ENCODE results near the gene BANF1. TPM values are rescaled to one million over a fixed set of nuclear protein-coding genes. Genes with fewer than 3 reads are reported as not detected.

Gene BANF1
- total RNA-seq, 2 experiments from 2014 or later = 267 to 311 TPM

- ChIA-PET CTCF (interaction anchor here (0.6 to 5.9 kb wide), 7 partner anchors 8 to 101 kb away, joined by 3 to 60 read pairs (median 38); partner anchors contain the start of genes CST6, PACS1 and SF3B2), POLR2A (interaction anchor here (0.8 to 1.0 kb wide), 3 partner anchors 12 to 159 kb away, joined by 3 to 4 read pairs (median 4); partner anchors contain the start of gene FIBP)
- no peak for ATAC-seq
- intact Hi-C loops (cut with micrococcal nuclease) = no loop called here
- Mint-ChIP-seq H3K27me3 (peaks cover 7% of the 10 kb centered on the region), H3K4me3 (no peak overlapping the region), H3K4me1 (ENCODE audit: low read depth) (peaks cover 31% of the 10 kb centered on the region), H3K27ac (no peak overlapping the region), H3K9me3 (no peaks in the 10 kb centered on the region), H3K36me3 (ENCODE audit: low read depth) (no peaks in the 10 kb centered on the region)
- DNase-seq = no peak
- no peak for TF ChIP-seq CTCF (IDR thresholded peaks at IDR 0.05)
Observed at GRCh38 chr11:66046901-66047300, 44.6 kb downstream of the BANF1 start.

GRCh38 chr11:66047541-66048365 lies 45.5 kb downstream of the BANF1 start:
- Mint-ChIP-seq H3K36me3 (ENCODE audit: low read depth) (peaks cover 5% of the 10 kb centered on the region), H3K27ac (no peak overlapping the region), H3K9me3 (no peaks in the 10 kb centered on the region), H3K27me3 (peaks cover 7% of the 10 kb centered on the region), H3K4me1 (ENCODE audit: low read depth) (peaks cover 32% of the 10 kb centered on the region), H3K4me3 (no peak overlapping the region)
- TF ChIP-seq CTCF (IDR thresholded peaks at IDR 0.05) = no peak
- POLR2A ChIA-PET = interaction anchor here (1.3 kb wide), 1 partner anchor 45 kb away, joined by 3 read pairs; the partner anchor contains the start of gene BANF1
- DNase-seq (no peak), ATAC-seq (no peak)
- CTCF ChIA-PET = interaction anchor here (1.6 to 5.9 kb wide), 4 partner anchors 9 to 36 kb away, joined by 5 to 60 read pairs (median 49); partner anchors contain the start of genes CST6, PACS1 and SF3B2
- intact Hi-C loops (cut with micrococcal nuclease) = no loop called here

- intact Hi-C loops (cut with micrococcal nuclease) = no loop called here
- Mint-ChIP-seq H3K4me1 (ENCODE audit: low read depth) (peaks cover 40% of the 10 kb centered on the region), H3K27me3 (peaks cover 7% of the 10 kb centered on the region), H3K9me3 (no peaks in the 10 kb centered on the region), H3K36me3 (ENCODE audit: low read depth) (peaks cover 12% of the 10 kb centered on the region), H3K4me3 (peak within 1 kb of the TSS; percentile 48), H3K27ac (no peak within 1 kb of the TSS)
- no peak for ATAC-seq
- DNase-seq = no peak
- TF ChIP-seq CTCF (IDR thresholded peaks at IDR 0.05) = no peak
- POLR2A ChIA-PET = interaction anchor here (1.3 kb wide), 1 partner anchor 46 kb away, joined by 3 read pairs; the partner anchor contains the start of gene BANF1
- CTCF ChIA-PET = interaction anchor here (1.0 to 7.7 kb wide), 7 partner anchors 10 to 78 kb away, joined by 3 to 133 read pairs (median 5); partner anchors contain the start of genes CST6 and PACS1
Observed at GRCh38 chr11:66048547-66049323, 46.4 kb downstream of the BANF1 start, which contains the start of gene GAL3ST3. Gene GAL3ST3, minus strand, starts transcription at chr11:66049161. Its CDS starts 3,746 bp downstream, at chr11:66045415.

GRCh38 chr11:66050581-66051231 lies 48.4 kb downstream of the BANF1 start:
- peak overlapping the region; percentile 86 for H3K27ac Mint-ChIP-seq
- H3K27me3 Mint-ChIP-seq = peaks cover 7% of the 10 kb centered on the region
- CTCF ChIA-PET = interaction anchor here (1.3 to 7.7 kb wide), 5 partner anchors 16 to 340 kb away, joined by 3 to 133 read pairs (median 9); partner anchors contain the start of genes CCDC85B and PACS1
- H3K36me3 Mint-ChIP-seq (ENCODE audit: low read depth) = peaks cover 25% of the 10 kb centered on the region
- no peaks in the 10 kb centered on the region for H3K9me3 Mint-ChIP-seq
- H3K4me1 Mint-ChIP-seq (ENCODE audit: low read depth) = peaks cover 37% of the 10 kb centered on the region
- POLR2A ChIA-PET = interaction anchor here (2.2 to 10.4 kb wide), 2 partner anchors 17 to 48 kb away, joined by 7 to 131 read pairs; partner anchors contain the start of genes BANF1, EIF1AD and PACS1
- ATAC-seq (no peak), DNase-seq (peak; percentile 22)
- no peak for TF ChIP-seq CTCF (IDR thresholded peaks at IDR 0.05)
- peak overlapping the region; percentile 94 for H3K4me3 Mint-ChIP-seq
- intact Hi-C loops (cut with micrococcal nuclease) = no loop called here
